AG04449 (cell line): ENCODE data around the gene GRID2.

ENCODE experiments used
- CTCF ChIA-PET: fragments of 350-600 bp; formaldehyde crosslinking; extraction: SDS; loops from one replicate; lab custom pipeline; 2021; ENCODE audit warnings: antibody characterized with exemption; lab: Yijun Ruan, JAX
- POLR2A ChIA-PET: fragments of 400-600, 350-600 bp; formaldehyde crosslinking; extraction: SDS; loops from one replicate; lab custom pipeline; 2020; ENCODE audit warnings: antibody characterized with exemption, inconsistent platforms; lab: Yijun Ruan, JAX
- DNase-seq: peaks from one replicate; pipeline ENCODE4 v3.0.0-alpha.2; 2010; ENCODE audit warnings: low read depth, low spot score
- H3K4me3 ChIP-seq: 2 replicates; pipeline ENCODE4 v1.5.1; 2011; ENCODE audit warnings: low read depth, mild to moderate bottlenecking, control low read depth, low read length
- CTCF ChIP-seq: IDR thresholded peaks from one replicate; pipeline ENCODE4 v1.5.1; 2011; ENCODE audit warnings: mild to moderate bottlenecking, moderate library complexity, low read length, control low read depth, inconsistent platforms; ENCODE audit not compliant: insufficient read depth; ENCODE audit errors: missing control alignments

The GRID2 gene

GRCh38 chr4:92551616-92552015 is 247.8 kb downstream of the GRID2 start:
- no peak overlapping the region for H3K4me3 ChIP-seq
- DNase-seq: no peak
- no peak for TF ChIP-seq CTCF
- CTCF ChIA-PET: no interaction called here
- POLR2A ChIA-PET: no interaction called here

GRCh38 chr4:92566269-92566668 is 262.5 kb downstream of the GRID2 start:
- CTCF ChIA-PET: no interaction called here
- no peak overlapping the region for H3K4me3 ChIP-seq
- no peak for DNase-seq
- no peak for TF ChIP-seq CTCF
- POLR2A ChIA-PET: no interaction called here

GRCh38 chr4:92580816-92581215 is 277.1 kb downstream of the GRID2 start:
- DNase-seq: no peak
- TF ChIP-seq CTCF: no peak
- no peak overlapping the region for H3K4me3 ChIP-seq
- CTCF ChIA-PET: no interaction called here
- POLR2A ChIA-PET: no interaction called here

GRCh38 chr4:92599044-92599443 is 295.3 kb downstream of the GRID2 start:
- DNase-seq: no peak
- TF ChIP-seq CTCF: no peak
- CTCF ChIA-PET: no interaction called here
- H3K4me3 ChIP-seq: no peak overlapping the region
- POLR2A ChIA-PET: no interaction called here

GRCh38 chr4:92600638-92601037 is 296.9 kb downstream of the GRID2 start:
- ChIA-PET CTCF (no interaction called here), POLR2A (no interaction called here)
- no peak for DNase-seq
- TF ChIP-seq CTCF: no peak
- no peak overlapping the region for H3K4me3 ChIP-seq

GRCh38 chr4:92606227-92606626 is 302.5 kb downstream of the GRID2 start:
- ChIA-PET CTCF (no interaction called here), POLR2A (no interaction called here)
- TF ChIP-seq CTCF: no peak
- no peak for DNase-seq
- no peak overlapping the region for H3K4me3 ChIP-seq
